Keratinocyte (primary cell): Measurements from ENCODE around the gene B3GALT4. TPM values are rescaled to one million over a fixed set of nuclear protein-coding genes. Genes with fewer than 3 reads are reported as not detected.

Experiments
- DNase-seq: peaks from one replicate; pipeline ENCODE4 v3.0.0-alpha.2; 2011; ENCODE audit warnings: low read depth, missing footprints, low spot score
- FAIRE-seq: peaks from 2 replicates; lab custom pipeline; 2011; peaks lifted over from hg19 to GRCh38; lab: Jason Lieb, UNC
- H2AFZ ChIP-seq: 2 replicates; pipeline ENCODE4 v1.6.0; 2012; ENCODE audit warnings: low read length, control low read depth, inconsistent platforms; ENCODE audit not compliant: control insufficient read depth
- H3K27ac ChIP-seq: 2 replicates; pipeline ENCODE4 v1.5.1; 2011; ENCODE audit warnings: low read length; ENCODE audit not compliant: control insufficient read depth, insufficient read depth
- H3K27me3 ChIP-seq: 3 replicates; pipeline ENCODE4 v1.6.0; 2011; ENCODE audit warnings: low read length; ENCODE audit not compliant: control insufficient read depth, insufficient read depth; ENCODE audit errors: extremely low read depth
- H3K36me3 ChIP-seq, 2 experiments: 2 replicates in 1 of 2; 3 replicates in 1 of 2; pipeline ENCODE4 v1.5.1; 2011; ENCODE audit warnings: low read length in 2 of 2, mild to moderate bottlenecking in 1 of 2; ENCODE audit not compliant: control insufficient read depth in 2 of 2, insufficient read depth in 2 of 2; ENCODE audit errors: extremely low read depth in 1 of 2
- H3K4me1 ChIP-seq: 3 replicates; pipeline ENCODE4 v1.5.1; 2011; ENCODE audit warnings: low read length; ENCODE audit not compliant: control insufficient read depth, insufficient read depth; ENCODE audit errors: extremely low read depth
- H3K4me2 ChIP-seq: 3 replicates; pipeline ENCODE4 v1.6.0; 2011; ENCODE audit warnings: low read depth, low read length; ENCODE audit not compliant: control insufficient read depth, insufficient read depth; ENCODE audit errors: extremely low read depth
- H3K4me3 ChIP-seq, 3 experiments: fragments of 200-600 bp in 1 of 3; sonication (generic) in 1 of 3; 2 replicates in 2 of 3; 3 replicates in 1 of 3; pipeline ENCODE4 v1.5.1; 2011 to 2016; ENCODE audit warnings: low read length in 3 of 3, mild to moderate bottlenecking in 3 of 3, control low read depth in 2 of 3, inconsistent platforms in 1 of 3, low read depth in 1 of 3, mixed read lengths in 1 of 3, mixed run types in 1 of 3, moderate library complexity in 1 of 3; ENCODE audit not compliant: control insufficient read depth in 2 of 3, insufficient read depth in 2 of 3; ENCODE audit errors: extremely low read depth in 1 of 3
- H3K79me2 ChIP-seq: 2 replicates; pipeline ENCODE4 v1.6.0; 2012; ENCODE audit warnings: low read length; ENCODE audit not compliant: control insufficient read depth, insufficient read depth
- H3K9ac ChIP-seq: 3 replicates; pipeline ENCODE4 v1.6.0; 2011; ENCODE audit warnings: low read length; ENCODE audit not compliant: control insufficient read depth, insufficient read depth; ENCODE audit errors: extremely low read depth
- H3K9me1 ChIP-seq: 3 replicates; pipeline ENCODE4 v1.6.0; 2011; ENCODE audit warnings: low read length; ENCODE audit not compliant: control insufficient read depth, insufficient read depth; ENCODE audit errors: extremely low read depth
- H3K9me3 ChIP-seq: 2 replicates; pipeline ENCODE4 v1.5.1; 2012; ENCODE audit warnings: low read depth, low read length; ENCODE audit not compliant: control insufficient read depth
- H4K20me1 ChIP-seq: 3 replicates; pipeline ENCODE4 v1.6.0; 2011; ENCODE audit warnings: low read length; ENCODE audit not compliant: control insufficient read depth, insufficient read depth; ENCODE audit errors: extremely low read depth
- EZH2 ChIP-seq: IDR thresholded peaks from one replicate; pipeline ENCODE4 v1.6.1; 2012; ENCODE audit warnings: inconsistent platforms, mild to moderate bottlenecking, low read length, moderate library complexity
- dilution Hi-C: fragments of 300-500 bp; cut with MboI; formaldehyde crosslinking; loops from one replicate; pipeline ENCODE4 v1.7.0; 2020; ENCODE audit warnings: low sequenced_read_pairs; ENCODE audit not compliant: extremely low pct_ligation_motif_present
- polyA plus RNA-seq, 5 experiments: library from polyadenylated mRNA; depleted of rRNA in 3 of 5; stranded (reverse) in 3 of 5; stranded (forward) in 1 of 5; unstranded in 1 of 5; fragments of >200 nt; gene quantifications; 1 replicate in 1 of 5; 2 replicates in 3 of 5; 3 replicates in 1 of 5; pipeline versions ENCODE4 v1.2.1 to v1.2.3, GENCODE V29; 2011 to 2012; ENCODE audit warnings: missing spikeins in 2 of 5, low read depth in 1 of 5, low replicate concordance in 1 of 5
- TF ChIP-seq, protein P1 (sequence below), 3 experiments: IDR thresholded peaks in 1 of 3; conservative IDR thresholded peaks in 1 of 3; optimal IDR thresholded peaks in 1 of 3; 2 replicates in 2 of 3; 3 replicates in 1 of 3; pipeline versions ENCODE3 to v1.5.1; 2011; ENCODE audit warnings: low read length in 3 of 3, mild to moderate bottlenecking in 3 of 3, moderate library complexity in 2 of 3, control low read depth in 1 of 3, inconsistent platforms in 1 of 3; ENCODE audit not compliant: insufficient read depth in 2 of 3; ENCODE audit errors: extremely low read depth in 1 of 3

Gene B3GALT4
- polyA plus RNA-seq, 1 donor (not counting 4 experiments of a cell fraction or from before 2014, with no cell fraction given): 0.31 TPM

DNA sequence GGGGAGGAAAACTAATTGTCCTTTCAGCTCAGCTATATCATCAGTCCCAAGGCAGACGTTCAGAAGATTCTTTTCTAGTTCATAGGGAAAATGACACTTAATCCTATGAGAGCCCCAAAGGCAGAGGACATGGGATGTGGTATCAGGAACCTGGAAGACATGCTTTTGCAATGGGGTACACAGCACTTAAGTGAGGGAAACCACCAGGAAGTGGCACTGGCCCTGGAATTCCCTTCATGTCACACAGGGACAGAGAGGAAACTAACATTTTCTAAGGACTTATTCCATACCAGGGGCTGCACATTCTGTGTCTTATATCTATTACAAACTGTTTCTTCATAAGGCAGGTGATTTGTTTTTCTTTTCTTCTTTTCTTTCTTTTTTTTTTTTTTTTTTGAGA is 33.4 kb upstream of the B3GALT4 start:
- Histone ChIP-seq H3K27ac (no peak overlapping the region), H4K20me1 (no peaks in the 10 kb centered on the region), H2AFZ (no peak overlapping the region), H3K36me3 (no peaks in the 10 kb centered on the region), H3K27me3 (no peaks in the 10 kb centered on the region), H3K79me2 (no peaks in the 10 kb centered on the region), H3K9me3 (no peaks in the 10 kb centered on the region), H3K9ac (no peak overlapping the region), H3K9me1 (no peaks in the 10 kb centered on the region), H3K4me2 (no peak overlapping the region), H3K4me1 (peaks cover 5% of the 10 kb centered on the region), H3K4me3 (no peak overlapping the region)
- FAIRE-seq (no peak), DNase-seq (no peak)
- dilution Hi-C loops: no loop called here
- no peak for TF ChIP-seq EZH2
- TF ChIP-seq, protein P1, sequence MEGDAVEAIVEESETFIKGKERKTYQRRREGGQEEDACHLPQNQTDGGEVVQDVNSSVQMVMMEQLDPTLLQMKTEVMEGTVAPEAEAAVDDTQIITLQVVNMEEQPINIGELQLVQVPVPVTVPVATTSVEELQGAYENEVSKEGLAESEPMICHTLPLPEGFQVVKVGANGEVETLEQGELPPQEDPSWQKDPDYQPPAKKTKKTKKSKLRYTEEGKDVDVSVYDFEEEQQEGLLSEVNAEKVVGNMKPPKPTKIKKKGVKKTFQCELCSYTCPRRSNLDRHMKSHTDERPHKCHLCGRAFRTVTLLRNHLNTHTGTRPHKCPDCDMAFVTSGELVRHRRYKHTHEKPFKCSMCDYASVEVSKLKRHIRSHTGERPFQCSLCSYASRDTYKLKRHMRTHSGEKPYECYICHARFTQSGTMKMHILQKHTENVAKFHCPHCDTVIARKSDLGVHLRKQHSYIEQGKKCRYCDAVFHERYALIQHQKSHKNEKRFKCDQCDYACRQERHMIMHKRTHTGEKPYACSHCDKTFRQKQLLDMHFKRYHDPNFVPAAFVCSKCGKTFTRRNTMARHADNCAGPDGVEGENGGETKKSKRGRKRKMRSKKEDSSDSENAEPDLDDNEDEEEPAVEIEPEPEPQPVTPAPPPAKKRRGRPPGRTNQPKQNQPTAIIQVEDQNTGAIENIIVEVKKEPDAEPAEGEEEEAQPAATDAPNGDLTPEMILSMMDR (optimal IDR thresholded peaks at IDR 0.05 in 1 of 3, IDR thresholded peaks at IDR 0.05 in 1 of 3, conservative IDR thresholded peaks at IDR 0.05 in 1 of 3; ENCODE audit: extremely low read depth in 1 of 3, insufficient read depth in 2 of 3, low read length in 3 of 3): no peak

DNA sequence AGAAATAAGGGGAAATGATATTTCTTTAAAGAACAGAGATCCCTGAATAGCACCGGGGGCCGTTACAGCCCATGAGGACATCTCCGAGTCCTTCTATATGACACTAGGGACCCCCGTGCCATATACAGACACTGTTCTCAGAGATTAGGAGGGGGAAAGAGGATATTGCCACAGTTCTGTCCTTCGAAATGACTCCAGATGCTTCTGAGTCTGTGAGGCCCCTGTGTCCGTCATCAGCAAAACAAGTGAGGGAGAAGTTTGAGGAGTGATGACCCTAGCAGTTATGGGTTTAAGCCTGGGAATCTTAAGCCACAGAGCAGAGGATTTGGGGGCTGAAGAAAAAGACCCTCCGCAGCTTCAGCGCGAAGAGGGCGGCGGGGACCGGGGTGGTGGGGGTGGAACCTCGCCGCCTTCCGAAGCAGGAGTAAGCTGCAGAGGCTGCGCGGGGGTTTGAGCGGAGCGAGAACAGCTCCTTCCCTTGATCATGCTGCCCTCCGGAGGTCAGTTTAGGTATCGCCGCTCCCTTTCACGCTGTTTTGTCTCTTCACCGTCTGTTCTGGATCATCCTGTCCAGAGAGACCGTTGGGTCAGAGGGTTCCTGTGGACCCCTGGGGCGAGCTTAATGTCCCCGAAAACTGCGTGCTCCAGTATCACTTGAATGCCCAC is 28.8 kb upstream of the B3GALT4 start:
- Histone ChIP-seq H3K9me3 (no peaks in the 10 kb centered on the region), H3K27ac (peak overlapping the region; percentile 93), H4K20me1 (no peaks in the 10 kb centered on the region), H3K9ac (peak overlapping the region; percentile 83), H3K79me2 (no peaks in the 10 kb centered on the region), H3K27me3 (no peaks in the 10 kb centered on the region), H3K9me1 (no peaks in the 10 kb centered on the region), H3K36me3 (peaks cover 0 to 10% of the 10 kb centered on the region in 2 experiments), H3K4me3 (peak overlapping the region; percentile 27 to 84 (median 75)), H3K4me1 (peaks cover 26% of the 10 kb centered on the region), H3K4me2 (peak overlapping the region; percentile 100), H2AFZ (peak overlapping the region; percentile 90)
- DNase-seq (no peak), FAIRE-seq (peak; percentile 69)
- dilution Hi-C loops: no loop called here
- TF ChIP-seq, protein P1 (optimal IDR thresholded peaks at IDR 0.05 in 1 of 3, IDR thresholded peaks at IDR 0.05 in 1 of 3, conservative IDR thresholded peaks at IDR 0.05 in 1 of 3; ENCODE audit: extremely low read depth in 1 of 3, insufficient read depth in 2 of 3, low read length in 3 of 3): peak; percentile 87 to 100 (median 97)
- TF ChIP-seq EZH2: no peak
